Measurements from ENCODE around the gene IFITM5.
"Not testable (repeated sequence)": the region's sequence is repeated elsewhere in the genome, so short reads cannot be mapped to it uniquely, and the experiment has no call there.

IFITM5 gene

GRCh38 chr11:326842-327580 is 27.7 kb upstream of the IFITM5 start:
- peak overlapping the region; percentile 30 for H3K4me3 ChIP-seq (replicated peaks; ENCODE audit: low read depth, low read length)
- TF ChIP-seq CTCF (IDR thresholded peaks at IDR 0.05; ENCODE audit: low read length, missing control alignments) = no peak
- peak; percentile 94 for DNase-seq (ENCODE audit: low read depth)

- no peak for TF ChIP-seq CTCF (IDR thresholded peaks at IDR 0.05; ENCODE audit: low read length, missing control alignments)
- DNase-seq (ENCODE audit: low read depth) = no peak
- H3K4me3 ChIP-seq (replicated peaks; ENCODE audit: low read depth, low read length) = no peak overlapping the region
These were observed 27.2 kb upstream of the IFITM5 start for GRCh38 chr11:326592-326841.

- H3K4me3 ChIP-seq (replicated peaks; ENCODE audit: low read depth, low read length) = no peak overlapping the region
- DNase-seq (ENCODE audit: low read depth) = no peak
- TF ChIP-seq CTCF (IDR thresholded peaks at IDR 0.05; ENCODE audit: low read length, missing control alignments) = no peak
These were observed 26.7 kb upstream of the IFITM5 start for GRCh38 chr11:325796-326591.

GRCh38 chr11:324593-325517 is 25.5 kb upstream of the IFITM5 start:
- H3K4me3 ChIP-seq (replicated peaks; ENCODE audit: low read depth, low read length) = peak overlapping the region; percentile 6
- DNase-seq (ENCODE audit: low read depth) = not testable (repeated sequence)

- H3K4me3 ChIP-seq (replicated peaks; ENCODE audit: low read depth, low read length) = no peak overlapping the region
- no peak for TF ChIP-seq CTCF (IDR thresholded peaks at IDR 0.05; ENCODE audit: low read length, missing control alignments)
- DNase-seq (ENCODE audit: low read depth) = no peak
These were observed 24.8 kb upstream of the IFITM5 start for GRCh38 chr11:324156-324555.

GRCh38 chr11:319888-320273 is 20.6 kb upstream of the IFITM5 start:
- DNase-seq (ENCODE audit: low read depth) = not testable (repeated sequence)
- peak overlapping the region; percentile 75 for H3K4me3 ChIP-seq (replicated peaks; ENCODE audit: low read depth, low read length)

- DNase-seq (ENCODE audit: low read depth) = not testable (repeated sequence)
These were observed 20.0 kb upstream of the IFITM5 start for GRCh38 chr11:319121-319887.

GRCh38 chr11:318405-319120 is 19.2 kb upstream of the IFITM5 start:
- H3K4me3 ChIP-seq (replicated peaks; ENCODE audit: low read depth, low read length) = peak overlapping the region; percentile 75
- not testable (repeated sequence) for DNase-seq (ENCODE audit: low read depth)

More at GRCh38 chr11:319121-319887, 20.0 kb upstream of the IFITM5 start:
- peak overlapping the region; percentile 75 for H3K4me3 ChIP-seq (replicated peaks; ENCODE audit: low read depth, low read length)

GRCh38 chr11:317668-318404 is 18.5 kb upstream of the IFITM5 start:
- peak overlapping the region; percentile 9 for H3K4me3 ChIP-seq (replicated peaks; ENCODE audit: low read depth, low read length)
- DNase-seq (ENCODE audit: low read depth) = not testable (repeated sequence)
